NCI-H2171 treated with DMSO at 0.1 percent for 48 hours (cell line): ENCODE measurements around the gene SDF2.
"Not testable (repeated sequence)": the region's sequence is repeated elsewhere in the genome, so short reads cannot be mapped to it uniquely, and the experiment has no call there.

Experiments
- DNase-seq: peaks from one replicate; lab custom pipeline; 2025; lab: John Stamatoyannopoulos, UW

Gene SDF2

DNA sequence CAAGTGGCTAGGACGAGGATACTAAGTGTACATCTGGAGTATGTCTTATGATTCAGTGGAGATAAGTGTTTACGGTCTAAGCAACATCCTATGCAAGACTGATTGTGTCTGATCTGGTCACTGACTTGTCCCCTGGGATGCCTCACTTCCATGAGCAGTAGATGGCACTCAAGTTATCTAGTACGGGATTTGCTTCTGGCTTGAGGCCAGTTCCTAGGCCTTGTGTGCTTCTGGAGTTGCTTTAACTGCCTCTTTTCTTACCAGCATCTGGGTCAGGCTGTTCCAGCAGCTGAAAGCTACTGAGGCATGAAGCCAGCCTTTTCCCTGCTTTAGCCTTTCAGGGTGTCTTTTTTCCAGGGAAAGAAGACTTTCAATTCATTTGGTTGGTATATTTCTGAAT is 23.3 kb upstream of the SDF2 start:
- peak; percentile 96 for DNase-seq

DNA sequence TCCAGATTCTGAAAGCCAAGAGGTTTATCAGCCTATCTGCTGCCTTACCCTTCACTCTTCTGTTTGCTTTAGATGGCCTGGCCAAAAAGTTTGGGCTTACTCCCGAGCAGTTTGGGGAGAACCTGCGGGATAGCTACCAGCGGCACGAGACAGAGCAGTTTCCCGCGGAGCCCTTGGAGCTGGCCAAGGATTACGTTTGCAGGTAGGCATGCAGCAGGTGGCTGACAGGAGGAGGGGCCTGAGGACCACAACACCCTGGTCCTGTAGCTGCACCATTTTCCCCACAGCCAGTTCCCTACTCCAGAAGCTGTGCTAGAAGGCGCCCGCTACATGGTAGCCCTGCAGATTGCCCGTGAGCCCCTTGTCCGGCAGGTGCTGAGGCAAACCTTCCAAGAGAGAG is 20.9 kb upstream of the SDF2 start:
- no peak for DNase-seq

DNA sequence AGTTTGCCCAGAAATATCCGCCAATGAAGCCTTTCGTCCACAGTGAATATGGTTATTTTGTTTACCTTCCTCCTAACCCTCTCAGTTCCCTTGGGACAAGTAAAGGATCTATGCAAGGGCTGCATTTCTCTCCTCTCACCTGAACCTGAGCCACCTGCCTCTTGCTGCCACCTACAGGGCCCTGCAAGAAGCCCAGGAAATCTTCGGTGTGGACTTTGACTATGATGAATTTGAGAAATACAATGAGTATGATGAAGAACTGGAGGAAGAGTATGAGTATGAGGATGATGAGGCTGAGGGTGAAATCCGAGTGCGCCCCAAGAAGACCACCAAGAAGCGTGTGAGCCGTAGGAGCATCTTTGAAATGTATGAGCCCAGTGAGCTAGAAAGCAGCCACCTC is 14.3 kb upstream of the SDF2 start:
- DNase-seq = peak; percentile 41

DNA sequence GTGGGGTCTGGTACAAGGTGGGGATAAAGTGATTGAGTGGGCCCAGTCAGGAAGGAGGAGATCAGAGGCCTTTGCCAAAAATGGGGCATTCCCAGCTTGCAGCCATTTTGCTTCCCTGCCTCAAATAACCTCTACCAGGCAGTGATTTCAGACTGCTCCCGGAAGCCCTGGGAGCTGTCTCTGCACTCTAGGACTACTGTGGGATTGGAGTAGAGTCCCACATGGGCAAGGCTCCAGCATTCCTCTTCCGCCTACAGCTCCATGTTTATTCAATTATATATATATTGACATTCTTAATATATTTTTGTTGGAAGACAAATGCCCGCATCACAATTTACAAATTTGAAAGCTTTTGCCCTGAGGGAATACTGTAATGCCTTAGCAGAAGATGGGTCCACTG is 13.8 kb upstream of the SDF2 start:
- DNase-seq = no peak

DNA sequence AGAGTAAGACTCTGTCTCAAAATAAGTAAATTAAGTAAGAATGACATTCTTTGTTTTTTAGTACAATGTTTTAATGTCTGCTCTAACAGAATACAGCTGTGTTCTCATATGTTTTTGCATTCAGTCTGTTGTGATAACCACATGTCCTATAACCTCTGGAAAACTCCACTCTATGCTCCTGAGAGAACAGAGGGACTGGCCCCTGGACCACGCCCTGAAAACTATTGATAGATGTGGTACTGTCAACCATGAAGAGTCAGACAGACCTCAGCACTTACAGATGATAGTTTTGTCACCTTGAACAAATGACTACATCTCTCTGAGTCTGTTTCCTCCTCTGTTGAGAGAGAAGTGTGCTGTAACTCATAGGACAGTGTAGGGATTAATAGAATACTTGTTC is 8.2 kb upstream of the SDF2 start:
- DNase-seq = no peak

DNA sequence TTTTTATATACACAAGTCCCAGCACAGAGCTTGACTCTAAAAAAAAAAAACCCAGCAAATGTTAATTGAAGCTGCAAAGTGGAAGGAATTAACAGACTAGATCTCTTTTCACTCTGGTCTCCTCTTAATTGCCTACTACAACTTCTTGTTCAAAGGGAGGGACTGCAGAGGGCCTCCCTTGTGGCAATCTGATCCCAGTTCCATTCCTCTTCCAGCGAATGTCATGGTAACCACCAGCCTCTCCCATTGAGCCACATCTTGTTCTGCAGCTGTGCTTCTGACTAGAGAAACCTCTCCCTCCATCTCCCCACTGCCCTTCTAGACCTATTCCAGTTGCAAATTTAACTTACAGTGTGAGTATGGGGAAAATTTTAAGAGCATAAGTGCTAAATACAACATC is 6.2 kb upstream of the SDF2 start:
- peak; percentile 42 for DNase-seq

DNA sequence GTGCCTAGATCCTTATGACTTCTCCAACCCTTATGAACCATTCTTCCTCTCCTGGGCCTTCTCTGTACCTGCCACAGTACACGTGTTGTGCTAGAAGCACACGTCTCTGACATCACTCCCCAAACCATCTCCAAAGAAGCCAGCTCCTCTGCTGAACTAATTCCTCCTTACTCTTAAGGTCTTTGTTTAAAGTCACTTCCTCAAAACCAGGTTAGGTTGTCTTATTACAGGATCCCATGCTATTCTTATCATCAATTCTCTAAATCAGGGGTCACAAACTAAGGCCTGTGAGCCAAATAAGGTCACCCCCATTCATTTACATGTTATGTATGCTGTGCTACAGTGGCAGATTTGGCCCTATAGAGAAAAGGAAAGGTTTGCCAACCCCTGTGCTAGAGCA is 4.3 kb upstream of the SDF2 start:
- DNase-seq = no peak

DNA sequence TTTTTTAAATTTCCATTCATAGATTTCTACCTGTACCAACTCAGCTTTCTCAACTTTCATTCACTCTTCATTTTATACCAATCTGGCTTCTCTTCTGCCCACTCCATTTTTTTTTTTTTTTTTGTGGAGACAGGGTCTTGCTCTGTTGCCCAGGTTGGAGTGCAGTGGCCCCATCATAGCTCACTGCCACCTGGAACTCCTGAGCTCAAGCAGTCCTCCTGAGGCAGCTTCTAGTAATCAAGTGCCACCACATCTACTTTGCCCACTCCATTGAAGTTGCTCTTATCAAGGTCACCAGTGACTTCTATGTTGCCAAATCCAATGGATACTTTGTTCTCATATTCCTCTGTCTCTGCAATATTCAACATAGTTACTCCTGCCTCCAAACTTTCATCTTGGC is 2.0 kb upstream of the SDF2 start:
- no peak for DNase-seq

DNA sequence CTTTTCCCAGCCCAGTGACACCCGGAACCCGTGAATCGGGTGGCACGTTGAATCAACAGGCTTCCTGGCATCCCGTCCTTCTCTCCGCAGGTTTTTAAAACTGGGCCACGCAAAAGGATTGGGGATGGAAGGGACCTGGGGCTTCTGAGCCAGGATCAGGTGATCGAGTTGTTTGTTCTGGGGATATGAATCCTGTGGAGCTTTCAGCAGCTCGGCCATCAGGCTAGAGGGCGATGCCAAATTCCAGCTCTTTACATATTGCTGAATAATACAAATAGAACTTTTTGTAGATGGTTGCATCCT is 772 bp upstream of the SDF2 start:
- DNase-seq = no peak

DNA sequence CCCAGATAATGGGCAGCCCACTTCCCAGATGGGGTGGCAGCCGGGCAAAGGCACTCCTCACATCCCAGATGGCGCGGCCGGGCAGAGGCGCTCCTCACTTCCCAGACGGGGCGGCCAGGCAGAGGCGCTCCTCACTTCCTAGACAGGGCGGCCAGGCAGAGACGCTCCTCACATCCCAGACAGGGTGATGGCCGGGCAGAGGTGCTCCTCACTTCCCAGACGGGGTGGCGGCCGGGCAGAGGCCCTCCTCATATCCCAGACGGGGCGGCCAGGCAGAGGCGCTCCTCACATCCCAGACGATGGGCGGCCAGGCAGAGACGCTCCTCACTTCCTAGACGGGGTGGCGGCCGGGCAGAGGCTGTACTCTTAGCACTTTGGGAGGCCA is 2.2 kb downstream of the SDF2 start:
- not testable (repeated sequence) for DNase-seq

DNA sequence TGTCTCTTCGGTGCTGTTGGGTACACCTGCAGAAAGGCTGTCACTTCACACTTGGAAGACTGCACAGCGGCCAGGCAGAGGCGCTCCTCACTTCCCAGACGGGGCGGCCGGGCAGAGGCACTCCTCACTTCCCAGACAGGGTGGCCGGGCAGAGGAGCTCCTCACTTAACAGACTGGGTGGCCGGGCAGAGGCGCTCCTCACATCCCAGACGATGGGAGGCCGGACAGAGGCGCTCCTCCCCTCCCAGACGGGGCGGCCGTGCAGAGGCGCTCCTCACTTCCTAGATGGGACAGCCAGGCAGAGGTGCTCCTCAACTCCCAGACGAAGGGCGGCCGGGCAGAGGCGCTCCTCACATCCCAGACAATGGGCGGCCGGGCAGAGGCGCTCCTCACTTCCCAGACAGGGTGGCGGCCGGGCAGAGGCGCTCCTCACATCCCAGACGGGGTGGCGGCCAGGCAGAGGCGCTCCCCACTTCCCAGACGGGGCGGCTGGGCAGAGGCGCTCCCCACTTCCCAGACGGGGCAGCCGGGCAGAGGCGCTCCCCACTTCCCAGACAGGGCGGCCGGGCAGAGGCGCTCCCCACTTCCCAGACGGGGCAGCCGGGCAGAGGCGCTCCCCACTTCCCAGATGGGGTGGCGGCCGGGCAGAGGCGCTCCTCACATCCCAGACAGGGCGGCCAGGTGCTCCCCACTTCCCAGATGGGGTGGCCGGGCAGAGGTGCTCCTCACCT is 2.8 kb downstream of the SDF2 start:
- DNase-seq = not testable (repeated sequence)

DNA sequence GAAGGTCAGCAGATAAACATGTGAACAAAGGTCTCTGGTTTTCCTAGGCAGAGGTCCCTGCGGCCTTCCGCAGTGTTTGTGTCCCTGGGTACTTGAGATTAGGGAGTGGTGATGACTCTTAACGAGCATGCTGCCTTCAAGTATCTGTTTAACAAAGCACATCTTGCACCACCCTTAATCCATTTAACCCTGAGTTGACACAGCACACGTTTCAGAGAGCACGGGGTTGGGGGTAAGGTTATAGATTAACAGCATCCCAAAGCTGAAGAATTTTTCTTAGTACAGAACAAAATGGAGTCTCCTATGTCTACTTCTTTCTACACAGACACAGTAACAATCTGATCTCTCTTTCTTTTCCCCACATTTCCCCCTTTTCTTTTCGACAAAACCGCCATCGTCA is 3.4 kb downstream of the SDF2 start:
- not testable (repeated sequence) for DNase-seq

DNA sequence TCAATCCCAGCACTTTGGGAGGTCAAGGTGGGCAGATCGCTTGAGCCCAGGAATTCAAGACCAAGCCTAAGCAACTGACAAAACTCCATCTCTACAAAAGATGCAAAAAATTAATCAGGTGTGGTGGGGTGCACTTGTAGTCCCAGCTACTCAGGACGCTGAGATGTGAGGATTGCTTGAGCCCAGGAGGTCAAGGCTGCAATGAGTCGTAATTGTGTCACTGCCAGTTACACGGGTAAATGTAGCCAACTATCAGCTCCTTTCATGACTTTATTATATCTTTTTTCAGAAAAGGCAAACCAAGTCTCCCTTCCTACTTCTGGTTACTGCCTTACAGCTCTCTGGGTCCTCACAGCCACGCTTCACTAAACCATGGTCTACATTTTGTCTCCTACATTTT is 4.0 kb downstream of the SDF2 start:
- DNase-seq = no peak

DNA sequence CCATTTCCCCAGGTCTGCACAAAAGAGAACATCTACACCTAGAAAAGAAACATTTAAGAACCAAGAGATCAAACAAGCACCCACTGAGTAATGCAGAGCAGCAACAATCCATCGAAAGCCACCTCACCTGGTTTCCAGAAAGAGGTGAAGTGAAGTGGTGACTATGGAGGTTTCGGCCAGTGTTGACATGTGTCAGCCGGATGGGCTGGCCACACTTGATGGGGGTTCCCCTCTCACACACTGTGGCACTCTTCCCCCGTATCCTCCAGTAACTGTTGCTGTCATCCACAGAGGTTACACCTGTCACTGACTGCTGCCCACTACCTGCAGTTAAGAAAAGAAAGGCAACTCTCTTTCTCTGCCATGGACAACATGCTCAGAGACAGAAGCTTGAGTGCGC is 6.5 kb downstream of the SDF2 start:
- DNase-seq = no peak

DNA sequence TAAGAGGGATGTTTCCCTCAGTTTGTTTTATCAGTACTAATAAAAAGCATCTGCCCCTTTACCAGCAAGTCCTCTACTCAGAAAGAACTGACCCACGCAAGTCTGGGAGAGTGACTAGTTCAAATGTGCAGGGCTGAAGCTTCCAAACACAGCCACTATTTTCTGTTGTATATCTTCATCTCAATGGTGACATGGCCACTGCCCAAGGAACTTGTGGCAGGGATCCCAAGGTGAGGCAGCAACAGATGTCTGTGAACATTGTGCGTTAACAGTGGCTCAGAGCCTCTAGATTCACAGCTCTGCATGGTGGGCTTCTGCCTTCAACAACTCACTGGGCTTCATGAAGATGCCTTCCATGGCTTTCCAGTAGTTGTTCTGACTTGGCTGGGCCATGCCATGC is 13.0 kb downstream of the SDF2 start:
- no peak for DNase-seq

DNA sequence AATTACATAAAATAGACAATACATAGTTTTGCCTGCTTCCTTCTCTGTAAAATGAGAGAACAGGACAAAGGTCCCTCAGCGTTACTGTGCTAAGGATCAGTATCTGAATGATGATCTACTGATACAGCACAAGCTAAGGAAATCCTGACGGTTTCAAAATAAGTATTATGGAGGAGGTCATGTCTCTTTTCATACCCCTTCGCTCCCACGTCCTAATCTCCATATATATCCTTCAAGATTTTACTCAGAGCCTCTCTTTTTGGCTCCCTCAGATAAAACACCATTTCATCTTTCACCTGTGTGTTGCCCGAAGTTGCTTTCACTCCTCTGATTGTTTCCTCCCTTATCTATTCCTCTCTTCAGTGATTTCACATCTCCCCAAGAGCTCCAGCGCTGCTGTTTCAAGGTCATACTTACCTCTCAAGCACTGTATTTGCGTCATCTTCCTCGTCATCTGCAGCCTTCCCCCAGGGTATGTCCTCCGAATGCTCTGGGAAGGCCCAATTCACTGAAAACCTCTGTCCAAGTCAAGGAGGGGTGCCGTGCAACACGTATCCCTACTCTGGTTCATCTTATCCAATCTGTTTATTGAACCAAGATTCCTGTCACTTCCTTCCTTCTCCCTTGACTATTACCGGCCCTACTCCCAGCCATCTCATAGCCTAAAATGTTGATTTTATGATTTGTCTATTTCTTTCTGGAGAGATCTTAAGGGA is 15.5 kb downstream of the SDF2 start:
- DNase-seq = no peak

DNA sequence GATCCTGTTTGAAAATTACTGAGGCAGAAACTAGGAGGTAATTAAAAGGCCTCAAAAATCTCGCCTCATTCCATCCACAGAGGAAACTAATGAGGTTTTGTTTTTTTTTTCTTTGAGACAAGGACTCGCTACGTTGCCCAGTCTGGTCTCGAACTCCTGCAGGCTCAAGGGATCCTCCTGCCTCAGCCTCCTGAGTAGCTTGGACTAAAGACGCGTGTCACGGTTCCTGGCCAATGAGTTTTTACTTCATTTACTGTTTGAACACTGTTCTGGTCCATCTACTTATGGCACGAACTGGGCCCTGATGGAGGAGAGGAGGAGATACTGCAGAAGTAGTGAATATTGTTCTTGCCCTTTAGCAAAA is 16.1 kb downstream of the SDF2 start:
- DNase-seq = no peak

DNA sequence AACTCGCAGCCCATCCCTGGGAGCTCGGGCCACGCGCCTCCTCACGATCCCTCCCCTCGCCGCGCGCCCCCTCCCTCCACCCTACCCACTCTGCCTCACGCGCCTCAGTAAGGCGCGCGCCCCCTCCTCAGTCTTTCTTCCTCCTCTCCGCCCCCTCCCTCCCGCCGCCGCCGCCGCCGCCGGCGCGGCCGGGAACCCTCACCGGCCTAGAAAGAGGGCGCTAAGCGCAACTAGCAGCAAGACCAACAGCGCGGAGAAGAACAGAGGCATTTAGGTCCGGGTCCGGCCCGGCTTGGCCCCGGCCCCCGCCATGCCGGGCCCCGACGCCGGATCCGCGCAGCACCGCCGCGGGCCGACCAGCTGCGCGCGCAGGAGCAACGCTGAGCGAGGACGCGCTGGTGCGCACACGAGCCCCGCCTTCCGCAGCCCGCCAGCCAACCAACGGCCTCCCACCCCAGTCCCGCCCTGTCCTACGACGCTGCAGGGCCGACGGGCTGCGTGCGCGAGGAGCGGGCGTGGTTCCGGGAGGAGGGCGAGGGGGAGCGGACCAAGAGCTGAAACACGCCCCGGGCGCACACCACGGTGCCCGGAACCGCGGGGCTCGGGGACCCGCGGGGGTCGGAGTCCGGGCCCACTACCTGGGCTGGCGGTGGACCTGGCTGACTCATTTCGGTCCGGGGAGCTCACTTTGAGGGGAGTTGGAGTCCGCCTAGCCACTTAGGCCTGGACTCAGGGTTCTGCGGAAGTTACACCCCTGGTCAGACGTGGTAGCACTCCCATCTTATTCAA is 16.7 kb downstream of the SDF2 start, which contains the start of gene BLTP2:
Gene BLTP2 (minus strand): TSS at position 372 of the 789 bp plus-strand sequence. CDS start 102 bp downstream, at position 270.
- peak; percentile 90 for DNase-seq

DNA sequence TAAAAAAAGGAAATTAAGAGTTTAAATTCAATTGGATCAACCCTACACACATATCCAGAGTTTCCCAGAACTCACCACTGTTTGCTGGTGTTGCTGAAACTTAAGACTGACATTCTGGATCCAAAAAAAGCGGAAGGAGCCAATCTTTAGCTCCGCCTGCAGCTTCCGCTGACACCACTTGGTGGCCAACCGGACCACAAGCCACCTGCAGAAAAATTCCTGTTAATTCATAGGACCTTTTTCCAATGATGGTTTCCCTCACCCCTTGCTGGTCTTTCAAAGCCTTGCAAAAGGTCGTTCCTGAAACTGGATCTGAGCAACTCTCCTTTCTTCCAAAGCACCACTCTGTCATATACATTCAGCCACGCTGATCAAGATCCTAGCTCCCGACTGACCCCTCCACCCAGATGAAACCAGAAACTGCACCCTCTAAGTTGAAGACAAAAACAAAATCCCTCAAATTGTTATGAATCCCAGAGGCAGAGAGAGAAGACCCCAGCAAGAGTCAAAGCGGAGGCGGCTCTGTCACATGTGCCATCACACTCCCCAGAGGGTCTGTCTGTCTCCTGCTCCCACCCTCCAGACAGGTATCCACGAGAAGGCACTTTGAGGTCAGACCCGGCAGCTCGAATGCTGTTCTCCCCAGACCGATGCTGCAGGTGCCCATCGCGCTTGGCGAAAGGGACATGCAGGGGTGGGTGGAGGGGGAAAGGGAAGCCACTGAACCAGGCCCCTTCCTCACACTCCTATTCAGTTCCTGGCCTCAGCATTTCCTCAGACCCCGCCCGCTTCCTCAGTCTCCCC is 17.5 kb downstream of the SDF2 start:
- DNase-seq = peak; percentile 43

DNA sequence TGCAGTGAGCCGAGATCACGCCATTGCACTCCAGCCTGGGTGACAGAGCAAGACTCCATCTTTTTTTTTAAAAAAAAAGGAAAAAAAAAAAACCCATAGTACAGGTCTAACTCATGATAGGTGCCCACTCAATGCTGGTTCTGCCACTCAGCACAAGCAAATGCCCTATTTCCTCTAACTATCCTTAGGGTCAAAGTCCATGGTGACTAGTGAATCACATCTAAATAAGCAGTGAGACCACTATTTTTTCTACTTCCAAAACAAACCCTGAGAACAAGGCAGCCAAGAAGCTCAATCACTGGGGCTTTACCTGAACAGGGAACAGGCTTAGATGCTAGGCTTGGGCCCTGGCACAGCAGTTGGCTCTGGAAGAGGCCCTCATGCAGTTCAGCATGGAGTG is 20.1 kb downstream of the SDF2 start:
- no peak for DNase-seq

DNA sequence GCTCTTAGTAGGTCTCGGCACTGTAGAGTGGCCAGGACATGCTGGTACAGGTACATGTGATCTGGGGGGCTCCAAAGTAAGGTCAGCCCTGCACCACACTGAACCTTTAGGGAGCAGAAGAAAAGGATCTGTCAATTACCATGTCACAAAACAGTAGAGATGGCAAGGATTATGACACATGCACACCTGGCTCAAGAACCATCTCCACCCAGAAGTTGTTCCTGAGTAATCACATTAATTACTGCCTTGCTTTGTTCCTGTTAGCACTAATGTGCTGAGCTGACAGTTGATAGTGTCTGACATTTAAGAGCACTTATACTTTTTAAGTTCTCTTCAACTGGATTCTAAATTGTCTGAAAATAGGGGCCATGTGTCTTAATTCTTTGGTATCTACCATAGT is 26.2 kb downstream of the SDF2 start:
- no peak for DNase-seq

DNA sequence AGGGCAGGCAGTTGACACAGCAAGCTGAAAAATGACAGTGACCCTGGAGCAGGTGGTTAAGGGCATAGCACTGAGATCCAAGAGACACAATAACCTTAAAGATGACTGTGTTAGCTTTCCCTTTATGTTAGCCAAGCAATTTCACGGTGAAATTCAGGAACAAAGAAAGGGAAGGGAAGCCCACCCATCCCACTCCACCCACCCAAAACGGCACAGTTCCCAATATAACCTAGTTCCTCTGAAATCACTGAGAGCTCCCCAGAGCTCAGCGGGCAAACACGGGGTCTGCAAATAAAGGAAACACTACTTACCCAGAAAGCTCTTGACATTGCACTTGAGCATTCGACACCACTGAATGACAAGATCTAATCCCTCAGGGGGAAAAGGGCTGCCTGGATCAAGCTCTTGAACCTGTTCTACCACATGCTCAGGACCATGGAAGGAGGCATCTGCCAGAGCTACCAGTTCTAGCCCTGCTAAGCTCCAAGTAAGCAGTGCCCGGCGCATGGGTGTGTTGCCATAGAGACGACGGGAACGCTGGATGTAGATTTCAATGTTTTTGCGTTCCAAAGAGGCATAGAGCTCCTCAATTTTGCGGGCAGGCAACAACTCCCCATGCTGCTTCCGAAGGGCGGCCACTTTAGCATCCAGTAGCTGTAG is 27.4 kb downstream of the SDF2 start:
- no peak for DNase-seq
